Ovary (tissue), 3 donors: Measurements from ENCODE around the gene PTPN20.
"Not testable (repeated sequence)": the region's sequence is repeated elsewhere in the genome, so short reads cannot be mapped to it uniquely, and the experiment has no call there.

Experiments used
- CTCF ChIP-seq, 3 donors: fragments of 450-650 bp in 2 of 3; fragments of 200-600 bp in 1 of 3; IDR thresholded peaks; one replicate each; pipeline versions ENCODE4 v1.5.1 to v1.8.0; 2016 to 2022; ENCODE audit warnings: antibody characterized with exemption in 3 of 3, mild to moderate bottlenecking in 1 of 3
- EP300 ChIP-seq: sonication (generic); formaldehyde crosslinking; IDR thresholded peaks from one replicate; pipeline ENCODE4 v1.6.1; 2017; ENCODE audit warnings: antibody characterized with exemption
- POLR2A ChIP-seq: fragments of 450-650 bp; IDR thresholded peaks from one replicate; pipeline ENCODE4 v1.6.1; 2017; ENCODE audit warnings: antibody characterized with exemption, mild to moderate bottlenecking, moderate library complexity
- donor health status: DM: no; HTN: no; CAD: no.

GRCh38 chr10:46948687-46949518 is 37.7 kb downstream of the PTPN20 start:
- not testable (repeated sequence) for TF ChIP-seq CTCF (IDR thresholded peaks at IDR 0.05); POLR2A; EP300
